C4-2B (cell line): ENCODE results near the gene BAIAP2L2.
A peak's percentile ranks its signal among the peaks of the same experiment; 100 is the strongest.

Experiments used
- CTCF ChIP-seq: fragments of 450-650 bp; conservative IDR thresholded peaks from 2 replicates; pipeline ENCODE4 v1.5.1; 2017; ENCODE audit warnings: mild to moderate bottlenecking
- ZFX ChIP-seq: fragments of 450-650 bp; IDR thresholded peaks from 2 replicates; pipeline ENCODE4 v1.6.1; 2017

GRCh38 chr22:38114484-38115398, 4.3 kb upstream of the BAIAP2L2 start:
- peak; percentile 99 for TF ChIP-seq CTCF
- no peak for TF ChIP-seq ZFX
